Astrocyte of the spinal cord (primary cell): ENCODE data around the gene STAG1.
"Not testable (repeated sequence)": the region's sequence is repeated elsewhere in the genome, so short reads cannot be mapped to it uniquely, and the experiment has no call there.

ENCODE experiments used
- DNase-seq: peaks from one replicate; pipeline ENCODE4 v3.0.0; 2011; ENCODE audit warnings: low read depth, low spot score
- H3K4me3 ChIP-seq: 2 replicates; pipeline ENCODE4 v1.5.1; 2011; ENCODE audit warnings: low read depth, mild to moderate bottlenecking, low read length, moderate library complexity
- CTCF ChIP-seq: IDR thresholded peaks from 2 replicates; pipeline ENCODE4 v1.5.1; 2012; ENCODE audit warnings: low read depth, mild to moderate bottlenecking, low read length, inconsistent platforms
- in situ Hi-C: cut with HindIII; loops from 2 replicates; pipeline ENCODE4 v1.10.0; 2017; ENCODE audit warnings: low sequenced_read_pairs

Gene STAG1

GRCh38 chr3:136518102-136518501 lies 234.1 kb downstream of the STAG1 start:
- TF ChIP-seq CTCF = no peak
- H3K4me3 ChIP-seq = no peak overlapping the region
- in situ Hi-C loops = no loop called here
- no peak for DNase-seq

GRCh38 chr3:136516656-136517055 lies 235.5 kb downstream of the STAG1 start:
- DNase-seq = no peak
- no peak for TF ChIP-seq CTCF
- in situ Hi-C loops = no loop called here
- H3K4me3 ChIP-seq = no peak overlapping the region

GRCh38 chr3:136516095-136516494 lies 236.1 kb downstream of the STAG1 start:
- H3K4me3 ChIP-seq = no peak overlapping the region
- DNase-seq = no peak
- in situ Hi-C loops = no loop called here
- no peak for TF ChIP-seq CTCF

GRCh38 chr3:136514533-136514932 lies 237.6 kb downstream of the STAG1 start:
- in situ Hi-C loops, DNase-seq, H3K4me3 ChIP-seq: not testable (repeated sequence)

- TF ChIP-seq CTCF = no peak
- no peak for DNase-seq
- no peak overlapping the region for H3K4me3 ChIP-seq
- in situ Hi-C loops = no loop called here
Observed at GRCh38 chr3:136513367-136513766, 238.8 kb downstream of the STAG1 start.

GRCh38 chr3:136512381-136512780 lies 239.8 kb downstream of the STAG1 start:
- in situ Hi-C loops = no loop called here
- TF ChIP-seq CTCF = no peak

GRCh38 chr3:136505676-136506075 lies 246.5 kb downstream of the STAG1 start:
- TF ChIP-seq CTCF = no peak
- no peak overlapping the region for H3K4me3 ChIP-seq
- in situ Hi-C loops = no loop called here
- DNase-seq = no peak

More at GRCh38 chr3:136512381-136512780, 239.8 kb downstream of the STAG1 start:
- DNase-seq = no peak
- no peak overlapping the region for H3K4me3 ChIP-seq
